ENCODE results near the gene DPP6. TPM values are rescaled to one million over a fixed set of nuclear protein-coding genes. Genes with fewer than 3 reads are reported as not detected.

Gene DPP6
- total and polyA plus RNA-seq, 11 donors, result 0.05 to 2.9 (median 0.11) TPM; not detected in 3

DNA sequence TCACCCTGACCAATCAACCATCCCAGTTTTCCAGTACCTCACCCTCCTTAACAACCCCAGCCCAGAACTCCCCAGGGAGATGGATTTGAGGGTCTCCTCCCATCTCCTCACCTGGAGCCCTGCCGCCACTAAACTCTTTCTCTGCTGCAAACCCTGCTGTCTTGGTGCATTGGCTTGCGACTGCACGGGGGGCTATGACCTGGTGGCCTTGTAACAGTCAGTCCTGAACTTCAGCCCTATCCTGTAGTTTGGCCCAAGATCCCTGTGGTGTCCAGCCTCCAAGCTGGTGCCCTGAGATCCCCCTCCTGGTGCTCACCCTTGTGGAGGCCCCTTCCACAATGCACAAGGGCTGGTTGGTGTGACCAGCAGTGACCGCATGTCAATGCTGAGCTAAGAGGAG is 858.8 kb downstream of the DPP6 start:
- no peak overlapping the region for H3K4me3 ChIP-seq
- no peak overlapping the region for H3K27ac ChIP-seq
- H3K36me3 ChIP-seq, result no peaks in the 10 kb centered on the region
- peaks cover 11 to 46% (median 16%) of the 10 kb centered on the region in 9 donors for H3K27me3 ChIP-seq
- ATAC-seq, result no peak
- TF ChIP-seq, protein P1, sequence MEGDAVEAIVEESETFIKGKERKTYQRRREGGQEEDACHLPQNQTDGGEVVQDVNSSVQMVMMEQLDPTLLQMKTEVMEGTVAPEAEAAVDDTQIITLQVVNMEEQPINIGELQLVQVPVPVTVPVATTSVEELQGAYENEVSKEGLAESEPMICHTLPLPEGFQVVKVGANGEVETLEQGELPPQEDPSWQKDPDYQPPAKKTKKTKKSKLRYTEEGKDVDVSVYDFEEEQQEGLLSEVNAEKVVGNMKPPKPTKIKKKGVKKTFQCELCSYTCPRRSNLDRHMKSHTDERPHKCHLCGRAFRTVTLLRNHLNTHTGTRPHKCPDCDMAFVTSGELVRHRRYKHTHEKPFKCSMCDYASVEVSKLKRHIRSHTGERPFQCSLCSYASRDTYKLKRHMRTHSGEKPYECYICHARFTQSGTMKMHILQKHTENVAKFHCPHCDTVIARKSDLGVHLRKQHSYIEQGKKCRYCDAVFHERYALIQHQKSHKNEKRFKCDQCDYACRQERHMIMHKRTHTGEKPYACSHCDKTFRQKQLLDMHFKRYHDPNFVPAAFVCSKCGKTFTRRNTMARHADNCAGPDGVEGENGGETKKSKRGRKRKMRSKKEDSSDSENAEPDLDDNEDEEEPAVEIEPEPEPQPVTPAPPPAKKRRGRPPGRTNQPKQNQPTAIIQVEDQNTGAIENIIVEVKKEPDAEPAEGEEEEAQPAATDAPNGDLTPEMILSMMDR (IDR thresholded peaks at IDR 0.05), result no peak
- intact Hi-C loops (cut with DNase I), result loop anchor here in 2 of 10 donors (5.0 to 10.0 kb wide), 2 partner anchors 436 to 854 kb away; no protein-coding TSS in a partner anchor
- H3K9me3 ChIP-seq, result peaks cover 0 to 9% (median 0%) of the 10 kb centered on the region in 12 donors
- H3K4me1 ChIP-seq, result peaks cover 0 to 14% (median 7%) of the 10 kb centered on the region in 12 donors
- 86 to 97% (median 95%) methylated on average over 4 of the region's 4 CpGs for WGBS, 4 donors
- no peak for DNase-seq

DNA sequence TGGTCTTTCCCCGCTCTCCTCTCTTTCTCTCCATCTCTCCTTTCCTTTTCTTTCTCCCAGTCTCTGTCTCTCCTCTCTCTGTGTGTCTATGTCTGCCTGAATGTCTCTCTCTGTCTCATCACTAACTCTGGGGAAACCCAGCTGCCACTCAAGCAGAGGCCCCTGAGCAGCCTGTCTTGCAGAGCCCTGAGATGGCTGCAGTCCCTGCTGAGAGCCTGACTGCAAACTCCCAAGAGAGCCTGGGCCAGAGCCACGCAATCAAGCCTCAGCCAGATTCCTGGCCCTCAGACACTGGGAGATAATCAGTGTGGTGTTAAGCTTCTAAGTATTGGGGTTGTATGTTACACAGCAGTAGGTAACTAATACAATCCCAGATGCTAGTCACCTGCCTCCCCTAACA is 859.2 kb downstream of the DPP6 start:
- ATAC-seq, result no peak
- no peak overlapping the region for H3K27ac ChIP-seq
- peaks cover 11 to 47% (median 16%) of the 10 kb centered on the region in 9 donors for H3K27me3 ChIP-seq
- no peak for TF ChIP-seq POLR2A (IDR thresholded peaks at IDR 0.05)
- intact Hi-C loops (cut with DNase I), result loop anchor here in 2 of 10 donors (5.0 to 10.0 kb wide), 2 partner anchors 436 to 853 kb away; no protein-coding TSS in a partner anchor
- WGBS, 4 donors, result 58 to 91% (median 86%) methylated on average over 2 of the region's 2 CpGs
- DNase-seq, result no peak
- H3K4me3 ChIP-seq, result no peak overlapping the region
- peaks cover 0 to 9% (median 0%) of the 10 kb centered on the region in 12 donors for H3K9me3 ChIP-seq
- H3K4me1 ChIP-seq, result peaks cover 0 to 14% (median 7%) of the 10 kb centered on the region in 12 donors
- no peaks in the 10 kb centered on the region for H3K36me3 ChIP-seq

DNA sequence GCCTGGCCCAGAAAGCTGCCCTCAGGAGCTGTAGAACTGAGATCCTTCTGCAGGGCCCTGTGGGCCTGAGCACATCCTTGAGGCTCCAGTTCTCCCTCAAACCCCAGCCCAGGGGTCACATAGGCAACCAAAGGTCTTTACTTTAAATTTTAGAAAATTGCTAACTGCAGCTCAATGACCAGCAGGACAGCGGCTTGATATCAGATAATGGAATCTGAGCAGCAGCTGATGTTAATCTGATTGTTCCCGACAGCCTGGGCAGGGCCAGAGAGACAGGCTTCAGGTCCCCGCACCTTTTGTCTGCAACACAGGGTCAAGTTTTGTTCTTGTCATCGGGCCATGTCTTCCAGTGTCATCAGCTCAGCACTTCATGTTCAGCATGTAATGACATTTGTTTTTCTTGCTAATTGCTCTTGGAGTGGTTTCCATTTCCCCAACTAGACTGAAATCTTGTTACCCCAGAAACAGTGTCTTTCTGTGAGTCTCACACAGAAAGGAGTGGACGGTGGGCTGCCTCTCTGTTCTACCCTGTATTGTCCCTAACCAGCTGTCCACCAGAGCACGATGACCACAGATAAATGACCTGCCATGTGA is 859.8 kb downstream of the DPP6 start:
- H3K27ac ChIP-seq, result no peak overlapping the region
- TF ChIP-seq POLR2A (IDR thresholded peaks at IDR 0.05), result no peak
- TF ChIP-seq, protein P1 (IDR thresholded peaks at IDR 0.05), result no peak
- peaks cover 0 to 9% (median 0%) of the 10 kb centered on the region in 12 donors for H3K9me3 ChIP-seq
- no peak for DNase-seq
- H3K4me1 ChIP-seq, result peaks cover 0 to 14% (median 7%) of the 10 kb centered on the region in 12 donors
- no peak overlapping the region for H3K4me3 ChIP-seq
- H3K27me3 ChIP-seq, result peaks cover 11 to 43% (median 16%) of the 10 kb centered on the region in 9 donors
- intact Hi-C loops (cut with DNase I), result loop anchor here in 2 of 10 donors (5.0 to 10.0 kb wide), 2 partner anchors 435 to 853 kb away; no protein-coding TSS in a partner anchor
- WGBS, 4 donors, result 71 to 86% (median 79%) methylated on average over 6 of the region's 6 CpGs
- no peak for ATAC-seq
- H3K36me3 ChIP-seq, result no peaks in the 10 kb centered on the region

DNA sequence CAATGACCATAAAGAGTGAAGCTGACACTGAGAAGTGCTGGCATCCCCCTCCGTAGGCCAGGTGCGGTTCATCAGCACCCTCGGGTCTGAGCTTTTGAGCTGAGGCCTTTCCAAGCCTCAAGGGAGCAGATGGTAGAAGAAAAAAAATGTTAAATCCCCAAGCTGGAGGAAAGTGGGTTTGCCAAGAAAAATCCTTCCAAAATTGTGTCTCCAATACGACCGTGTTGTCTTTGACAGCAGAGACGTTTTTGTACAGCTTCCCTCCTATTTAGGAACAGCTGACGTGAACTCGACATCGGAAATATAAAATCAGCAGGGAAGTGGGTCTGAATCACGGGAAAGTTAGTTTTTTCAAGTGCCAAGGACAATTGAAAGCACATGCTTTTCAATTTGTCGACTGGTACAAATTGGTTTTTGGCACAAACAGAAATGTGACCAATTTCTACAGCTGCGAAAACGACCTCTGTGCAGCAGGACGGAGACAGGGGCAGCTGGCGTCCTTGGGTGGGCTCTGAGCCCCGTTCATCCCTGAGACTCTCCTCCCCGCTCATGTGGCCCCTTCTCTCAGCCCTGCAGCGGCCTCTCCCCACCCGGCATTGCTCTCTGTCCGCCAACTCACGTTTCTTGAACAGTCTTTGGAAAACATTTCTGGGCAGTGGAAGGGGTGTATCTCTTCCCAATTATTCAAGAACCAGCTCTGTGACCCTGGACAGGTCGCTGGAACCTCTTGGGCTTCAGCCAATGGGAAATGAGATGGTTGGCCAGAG is 860.9 kb downstream of the DPP6 start:
- DNase-seq (no peak), ATAC-seq (no peak)
- WGBS, 4 donors, result 70 to 73% (median 72%) methylated on average over 22 of the region's 22 CpGs
- Histone ChIP-seq H3K4me1 (peaks cover 0 to 14% (median 7%) of the 10 kb centered on the region in 12 donors), H3K4me3 (no peak overlapping the region), H3K9me3 (peaks cover 0 to 9% (median 0%) of the 10 kb centered on the region in 12 donors), H3K27ac (no peak overlapping the region), H3K36me3 (no peaks in the 10 kb centered on the region), H3K27me3 (peaks cover 11 to 41% (median 16%) of the 10 kb centered on the region in 9 donors)
- TF ChIP-seq, protein P1 (IDR thresholded peaks at IDR 0.05), result no peak
- TF ChIP-seq POLR2A (IDR thresholded peaks at IDR 0.05), result no peak
- intact Hi-C loops (cut with DNase I), result loop anchor here in 2 of 10 donors (5.0 to 10.0 kb wide), 2 partner anchors 434 to 852 kb away; no protein-coding TSS in a partner anchor

All from heart left ventricle (tissue), 16 donors.